BLaER1 (cell line): ENCODE results near the gene ABCC4.

Experiments used
- H3K27ac ChIP-seq: shearing (Covaris generic); formaldehyde crosslinking; 2 replicates; pipeline ENCODE4 v1.8.1; 2022
- H3K27me3 ChIP-seq: shearing (Covaris generic); formaldehyde crosslinking; 2 replicates; pipeline ENCODE4 v1.8.1; 2022
- H3K36me3 ChIP-seq: shearing (Covaris generic); formaldehyde crosslinking; 2 replicates; pipeline ENCODE4 v1.8.1; 2022
- H3K4me1 ChIP-seq: shearing (Covaris generic); formaldehyde crosslinking; 2 replicates; pipeline ENCODE4 v1.8.1; 2022
- H3K4me2 ChIP-seq: shearing (Covaris generic); formaldehyde crosslinking; 2 replicates; pipeline ENCODE4 v1.8.1; 2022
- H3K4me3 ChIP-seq: shearing (Covaris generic); formaldehyde crosslinking; 2 replicates; pipeline ENCODE4 v1.8.1; 2022
- H3K9ac ChIP-seq: shearing (Covaris generic); formaldehyde crosslinking; 2 replicates; pipeline ENCODE4 v1.8.1; 2022
- H3K9me3 ChIP-seq: shearing (Covaris generic); formaldehyde crosslinking; 2 replicates; pipeline ENCODE4 v1.8.1; 2022
- H4K20me1 ChIP-seq: shearing (Covaris generic); formaldehyde crosslinking; 2 replicates; pipeline ENCODE4 v1.8.1; 2022
- Cebpa-rat ChIP-seq: shearing (Covaris generic); IDR thresholded peaks from 2 replicates; pipeline ENCODE4 v1.8.1; 2022

Gene ABCC4

DNA sequence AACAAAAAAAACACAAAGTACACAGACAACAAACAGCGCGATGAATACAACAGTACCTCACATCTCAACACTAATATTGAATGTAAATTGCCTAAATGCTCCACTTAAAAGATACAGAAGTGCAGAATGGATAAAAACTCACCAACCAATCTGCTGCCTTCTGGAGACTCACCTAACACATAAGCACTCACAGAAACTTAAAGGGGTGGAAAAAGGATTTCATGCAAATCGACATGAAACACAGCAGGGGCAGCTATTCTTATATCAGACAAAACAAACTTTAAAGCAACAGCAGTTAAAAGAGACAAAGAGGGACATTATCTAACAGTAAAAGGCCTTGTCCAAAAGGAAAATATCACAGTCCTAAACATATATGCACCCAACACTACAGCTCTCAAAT is 209.5 kb downstream of the ABCC4 start:
- no peak overlapping the region for H3K4me2 ChIP-seq
- H3K36me3 ChIP-seq: peaks cover 8% of the 10 kb centered on the region; the same call in 1 of the 2 replicates
- H3K4me3 ChIP-seq: no peak overlapping the region
- H3K9me3 ChIP-seq: no peaks in the 10 kb centered on the region
- H3K27me3 ChIP-seq: no peaks in the 10 kb centered on the region
- no peaks in the 10 kb centered on the region for H4K20me1 ChIP-seq
- peaks cover 5% of the 10 kb centered on the region; the same call in 1 of the 2 replicates for H3K4me1 ChIP-seq
- no peak for TF ChIP-seq Cebpa-rat
- H3K27ac ChIP-seq: no peak overlapping the region
- H3K9ac ChIP-seq: no peak overlapping the region

DNA sequence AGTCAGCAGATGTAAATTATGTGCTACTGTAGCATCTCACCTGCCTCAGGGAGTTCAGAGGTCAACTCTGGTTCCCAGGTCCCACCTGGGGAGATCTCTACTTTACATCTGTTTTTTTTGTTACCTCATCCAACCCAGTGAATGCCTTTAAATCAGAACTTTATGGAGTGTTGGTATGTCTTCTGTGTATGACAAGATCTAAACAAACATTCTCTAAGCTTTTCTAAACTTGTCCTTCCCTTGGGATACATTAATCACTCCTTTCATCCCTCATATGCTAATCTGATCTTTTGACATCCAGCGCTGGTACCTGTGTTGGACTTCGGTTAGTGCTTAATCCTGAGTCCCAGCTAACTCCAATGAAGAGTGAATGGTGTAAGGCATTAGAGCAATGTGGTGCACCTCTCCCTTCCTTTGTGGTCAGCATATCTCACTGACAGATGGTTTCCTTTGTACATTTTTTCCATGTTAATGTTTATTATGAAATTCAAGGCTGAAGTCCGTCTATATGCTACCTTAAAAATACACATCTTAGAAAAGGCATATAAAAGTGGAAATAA is 213.4 kb downstream of the ABCC4 start:
- H4K20me1 ChIP-seq: no peaks in the 10 kb centered on the region
- H3K4me1 ChIP-seq: peaks cover 5% of the 10 kb centered on the region; the same call in 1 of the 2 replicates
- H3K4me2 ChIP-seq: no peak overlapping the region
- H3K4me3 ChIP-seq: no peak overlapping the region
- H3K36me3 ChIP-seq: peaks cover 12% of the 10 kb centered on the region; the same call in 1 of the 2 replicates
- no peak for TF ChIP-seq Cebpa-rat
- H3K9me3 ChIP-seq: no peaks in the 10 kb centered on the region
- no peak overlapping the region for H3K27ac ChIP-seq
- no peaks in the 10 kb centered on the region for H3K27me3 ChIP-seq
- H3K9ac ChIP-seq: no peak overlapping the region

DNA sequence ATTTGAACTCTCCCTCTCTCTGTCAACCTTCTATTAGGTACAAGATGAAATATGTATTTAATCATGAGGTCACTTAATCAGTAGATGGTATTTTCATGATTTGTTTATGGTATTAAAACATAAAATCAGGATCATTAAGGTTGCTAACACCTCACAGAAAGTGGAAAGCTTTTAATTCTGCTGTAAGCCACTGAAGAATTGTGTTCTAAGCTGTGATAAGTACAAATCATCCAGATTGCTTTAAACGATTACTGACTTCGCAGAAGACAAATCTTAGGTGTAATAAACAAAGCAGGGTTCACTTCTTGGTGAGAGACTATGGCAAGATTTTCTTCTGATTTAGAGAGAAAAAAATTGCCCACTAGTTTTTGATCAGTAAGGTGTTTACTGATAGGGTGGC is 214.5 kb downstream of the ABCC4 start:
- H3K4me3 ChIP-seq: no peak overlapping the region
- H3K27ac ChIP-seq: no peak overlapping the region
- H3K4me1 ChIP-seq: peaks cover 5% of the 10 kb centered on the region; the same call in 1 of the 2 replicates
- no peaks in the 10 kb centered on the region for H3K9me3 ChIP-seq
- H3K9ac ChIP-seq: no peak overlapping the region
- H3K4me2 ChIP-seq: no peak overlapping the region
- H3K36me3 ChIP-seq: peaks cover 14% of the 10 kb centered on the region; the same call in 1 of the 2 replicates
- H3K27me3 ChIP-seq: no peaks in the 10 kb centered on the region
- no peak for TF ChIP-seq Cebpa-rat
- no peaks in the 10 kb centered on the region for H4K20me1 ChIP-seq

DNA sequence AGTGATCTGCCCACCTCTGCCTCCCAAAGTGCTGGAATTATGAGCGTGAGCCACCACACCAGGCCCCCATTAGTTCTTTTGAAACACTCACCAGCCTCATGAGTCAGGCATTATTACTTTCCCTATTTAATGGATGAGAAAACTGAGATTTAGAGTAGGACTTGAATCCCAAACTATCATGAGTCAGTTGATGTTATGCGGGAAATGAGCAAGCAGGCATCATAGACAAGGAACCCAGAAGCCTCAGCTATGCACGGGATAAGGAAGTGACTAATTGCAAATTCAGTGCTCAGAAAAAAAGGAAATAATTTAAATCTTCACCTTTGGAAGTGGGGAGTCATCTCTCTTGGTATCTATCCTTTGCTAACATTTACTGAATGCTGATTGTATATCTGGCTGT is 217.5 kb downstream of the ABCC4 start:
- H4K20me1 ChIP-seq: no peaks in the 10 kb centered on the region
- peaks cover 29% of the 10 kb centered on the region for H3K36me3 ChIP-seq
- no peak overlapping the region for H3K4me2 ChIP-seq
- no peak overlapping the region for H3K27ac ChIP-seq
- H3K4me3 ChIP-seq: no peak overlapping the region
- no peaks in the 10 kb centered on the region for H3K27me3 ChIP-seq
- TF ChIP-seq Cebpa-rat: no peak
- H3K4me1 ChIP-seq: peaks cover 5% of the 10 kb centered on the region; the same call in 1 of the 2 replicates
- no peaks in the 10 kb centered on the region for H3K9me3 ChIP-seq
- no peak overlapping the region for H3K9ac ChIP-seq

DNA sequence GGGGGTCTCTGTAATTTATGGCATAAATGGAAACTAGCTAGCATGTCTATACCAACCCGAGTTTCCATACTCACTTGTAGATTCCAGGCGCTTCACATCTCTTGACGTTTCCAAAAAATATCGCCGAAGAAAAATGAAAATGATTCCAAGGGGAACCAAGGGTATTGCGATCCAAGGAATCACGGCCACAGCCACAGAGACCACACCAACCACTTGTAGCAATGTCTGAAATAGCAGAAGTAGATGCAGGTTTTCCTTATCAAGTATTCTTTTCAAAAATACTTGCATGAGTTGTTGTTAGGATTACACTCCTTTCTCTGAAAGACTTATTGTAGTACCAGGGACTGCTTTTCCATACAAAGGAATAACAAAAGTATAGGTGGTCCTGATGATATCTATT is 218.2 kb downstream of the ABCC4 start:
- no peaks in the 10 kb centered on the region for H4K20me1 ChIP-seq
- peaks cover 29% of the 10 kb centered on the region for H3K36me3 ChIP-seq
- no peak overlapping the region for H3K9ac ChIP-seq
- no peak overlapping the region for H3K4me3 ChIP-seq
- TF ChIP-seq Cebpa-rat: no peak
- no peak overlapping the region for H3K27ac ChIP-seq
- no peaks in the 10 kb centered on the region for H3K27me3 ChIP-seq
- peaks cover 4% of the 10 kb centered on the region; the same call in 1 of the 2 replicates for H3K4me1 ChIP-seq
- no peaks in the 10 kb centered on the region for H3K9me3 ChIP-seq
- H3K4me2 ChIP-seq: no peak overlapping the region

DNA sequence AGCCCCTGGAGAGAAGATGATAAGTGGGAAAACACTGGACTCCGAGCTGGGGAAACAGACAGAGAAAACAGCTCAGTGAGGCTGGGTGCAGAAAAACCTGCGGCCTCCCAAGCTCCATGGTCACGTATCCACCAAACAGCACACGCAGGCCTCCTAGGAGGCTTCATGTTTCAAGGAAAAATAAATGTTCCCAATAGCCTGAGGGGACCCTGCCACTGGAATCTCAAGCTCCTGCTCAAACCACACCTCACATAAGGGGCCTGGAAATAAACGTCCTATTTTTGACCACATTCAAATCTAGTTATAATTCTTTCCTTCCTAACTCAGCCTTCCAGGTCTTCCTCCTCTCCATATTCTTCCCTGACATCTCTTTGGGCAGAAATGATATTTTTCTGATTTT is 225.7 kb downstream of the ABCC4 start:
- Histone ChIP-seq H3K4me1 (no peaks in the 10 kb centered on the region), H4K20me1 (no peaks in the 10 kb centered on the region), H3K27ac (no peak overlapping the region)

DNA sequence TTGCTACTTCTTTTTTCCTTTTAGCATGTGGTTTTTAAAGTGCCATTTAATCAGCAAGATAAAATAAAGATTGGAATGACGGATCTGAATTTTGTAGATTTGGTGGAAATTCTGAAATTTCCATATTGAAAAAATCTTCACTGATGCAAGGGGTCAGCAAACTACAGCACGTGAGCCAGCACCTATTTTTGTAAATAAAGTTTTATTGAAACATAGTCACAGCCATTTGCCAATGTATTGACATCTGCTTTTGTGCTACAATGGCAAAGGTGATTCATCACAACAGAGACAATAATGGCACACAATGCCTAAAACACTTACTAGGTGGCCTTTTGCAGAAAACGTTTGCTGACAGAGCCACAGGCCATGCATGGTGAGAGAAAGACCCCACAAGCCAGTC is 226.4 kb downstream of the ABCC4 start:
- H3K4me2 ChIP-seq: no peak overlapping the region
- H3K4me1 ChIP-seq: no peaks in the 10 kb centered on the region
- no peaks in the 10 kb centered on the region for H4K20me1 ChIP-seq
- peaks cover 52% of the 10 kb centered on the region for H3K36me3 ChIP-seq
- no peak overlapping the region for H3K9ac ChIP-seq
- H3K27ac ChIP-seq: no peak overlapping the region
- H3K27me3 ChIP-seq: no peaks in the 10 kb centered on the region
- no peak for TF ChIP-seq Cebpa-rat
- no peaks in the 10 kb centered on the region for H3K9me3 ChIP-seq
- H3K4me3 ChIP-seq: no peak overlapping the region

More for the DNA sequence above, 225.7 kb downstream of the ABCC4 start:
- Histone ChIP-seq H3K9ac (no peak overlapping the region), H3K4me2 (no peak overlapping the region), H3K36me3 (peaks cover 47% of the 10 kb centered on the region), H3K9me3 (no peaks in the 10 kb centered on the region), H3K4me3 (no peak overlapping the region), H3K27me3 (no peaks in the 10 kb centered on the region)
- TF ChIP-seq Cebpa-rat: no peak

DNA sequence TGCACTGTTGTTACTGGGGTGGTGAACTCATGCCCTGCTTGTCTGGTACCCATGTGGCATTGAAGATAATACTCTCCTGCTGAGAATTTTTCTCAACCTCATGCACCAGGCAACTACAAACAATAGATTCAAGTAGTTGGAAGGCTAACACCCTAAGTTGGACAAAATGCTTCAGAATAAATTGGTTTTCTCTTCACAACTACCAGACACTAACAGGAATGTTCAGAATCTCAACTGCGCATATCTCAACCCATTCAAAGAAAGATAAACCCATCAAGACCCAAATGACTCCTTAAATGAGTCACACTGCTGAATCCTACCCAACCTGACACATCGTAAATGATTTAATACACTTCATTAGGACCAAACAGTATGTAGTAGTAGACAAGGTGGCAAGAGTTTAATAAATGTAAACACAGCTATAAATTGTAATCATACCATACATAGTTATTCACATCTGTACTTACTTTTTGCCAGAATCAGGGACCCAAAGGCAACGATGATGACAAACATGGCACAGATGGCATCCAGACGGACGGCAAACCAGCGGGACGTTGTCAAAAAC is 227.4 kb downstream of the ABCC4 start:
- Histone ChIP-seq H3K9ac (no peak overlapping the region), H3K27me3 (no peaks in the 10 kb centered on the region), H3K4me1 (no peaks in the 10 kb centered on the region), H3K9me3 (no peaks in the 10 kb centered on the region), H3K36me3 (peaks cover 49% of the 10 kb centered on the region), H3K4me3 (no peak overlapping the region), H4K20me1 (no peaks in the 10 kb centered on the region), H3K4me2 (no peak overlapping the region), H3K27ac (no peak overlapping the region)
- no peak for TF ChIP-seq Cebpa-rat

DNA sequence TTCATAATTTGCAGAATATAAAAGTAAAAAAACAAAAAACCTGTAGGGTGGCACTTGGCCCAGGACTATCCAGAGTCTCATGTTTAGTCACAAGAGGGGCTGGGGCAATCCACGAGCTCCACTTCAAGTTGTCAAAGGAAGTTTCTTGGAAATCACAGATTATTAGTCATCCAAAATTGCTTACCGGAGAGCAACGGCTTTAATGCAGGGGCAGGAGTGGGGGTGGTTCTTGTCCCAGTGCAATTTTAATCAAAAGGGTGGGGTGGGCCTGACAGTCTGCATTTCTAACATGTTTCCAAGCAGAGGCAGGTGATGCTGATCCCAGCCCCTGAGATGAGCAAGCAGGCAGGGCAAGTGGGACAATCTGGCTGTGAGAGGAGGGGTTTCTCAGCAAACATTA is 233.9 kb downstream of the ABCC4 start:
- H4K20me1 ChIP-seq: no peaks in the 10 kb centered on the region
- no peaks in the 10 kb centered on the region for H3K9me3 ChIP-seq
- no peak overlapping the region for H3K9ac ChIP-seq
- H3K4me3 ChIP-seq: no peak overlapping the region
- H3K36me3 ChIP-seq: peaks cover 48% of the 10 kb centered on the region
- no peak overlapping the region for H3K4me2 ChIP-seq
- no peak for TF ChIP-seq Cebpa-rat
- no peaks in the 10 kb centered on the region for H3K27me3 ChIP-seq
- H3K4me1 ChIP-seq: no peaks in the 10 kb centered on the region
- no peak overlapping the region for H3K27ac ChIP-seq

DNA sequence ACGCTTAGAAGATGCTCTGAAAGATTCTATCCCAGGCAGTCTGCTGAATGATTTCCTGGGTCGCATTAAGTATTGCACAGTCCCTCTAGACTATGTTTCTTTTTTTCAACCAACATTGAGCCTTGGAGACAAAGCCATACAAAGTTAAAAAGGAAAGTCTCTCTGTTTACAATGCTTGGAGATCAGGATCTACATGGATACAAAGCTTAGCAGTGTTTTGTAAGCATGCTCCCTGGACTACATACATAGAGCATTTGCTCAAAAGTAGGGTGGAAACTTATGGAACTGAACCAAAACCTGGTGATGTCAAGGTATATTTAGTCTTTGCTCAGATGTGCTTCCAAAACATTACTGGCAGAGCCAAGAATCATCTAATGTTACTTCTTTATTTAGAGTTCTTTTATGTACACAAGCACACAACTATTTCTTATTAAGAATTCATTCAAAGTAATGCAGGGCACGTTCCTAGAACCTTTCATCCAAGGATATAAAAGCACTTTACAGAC is 241.2 kb downstream of the ABCC4 start:
- no peak overlapping the region for H3K4me3 ChIP-seq
- no peak overlapping the region for H3K27ac ChIP-seq
- H3K4me2 ChIP-seq: no peak overlapping the region
- H3K27me3 ChIP-seq: no peaks in the 10 kb centered on the region
- no peak for TF ChIP-seq Cebpa-rat
- no peaks in the 10 kb centered on the region for H3K9me3 ChIP-seq
- peaks cover 12% of the 10 kb centered on the region for H3K36me3 ChIP-seq
- no peaks in the 10 kb centered on the region for H4K20me1 ChIP-seq
- H3K4me1 ChIP-seq: no peaks in the 10 kb centered on the region
- H3K9ac ChIP-seq: no peak overlapping the region
